ENCODE measurements around the gene ALS2.
"Not testable (repeated sequence)": the region's sequence is repeated elsewhere in the genome, so short reads cannot be mapped to it uniquely, and the experiment has no call there.

Gene ALS2

DNA sequence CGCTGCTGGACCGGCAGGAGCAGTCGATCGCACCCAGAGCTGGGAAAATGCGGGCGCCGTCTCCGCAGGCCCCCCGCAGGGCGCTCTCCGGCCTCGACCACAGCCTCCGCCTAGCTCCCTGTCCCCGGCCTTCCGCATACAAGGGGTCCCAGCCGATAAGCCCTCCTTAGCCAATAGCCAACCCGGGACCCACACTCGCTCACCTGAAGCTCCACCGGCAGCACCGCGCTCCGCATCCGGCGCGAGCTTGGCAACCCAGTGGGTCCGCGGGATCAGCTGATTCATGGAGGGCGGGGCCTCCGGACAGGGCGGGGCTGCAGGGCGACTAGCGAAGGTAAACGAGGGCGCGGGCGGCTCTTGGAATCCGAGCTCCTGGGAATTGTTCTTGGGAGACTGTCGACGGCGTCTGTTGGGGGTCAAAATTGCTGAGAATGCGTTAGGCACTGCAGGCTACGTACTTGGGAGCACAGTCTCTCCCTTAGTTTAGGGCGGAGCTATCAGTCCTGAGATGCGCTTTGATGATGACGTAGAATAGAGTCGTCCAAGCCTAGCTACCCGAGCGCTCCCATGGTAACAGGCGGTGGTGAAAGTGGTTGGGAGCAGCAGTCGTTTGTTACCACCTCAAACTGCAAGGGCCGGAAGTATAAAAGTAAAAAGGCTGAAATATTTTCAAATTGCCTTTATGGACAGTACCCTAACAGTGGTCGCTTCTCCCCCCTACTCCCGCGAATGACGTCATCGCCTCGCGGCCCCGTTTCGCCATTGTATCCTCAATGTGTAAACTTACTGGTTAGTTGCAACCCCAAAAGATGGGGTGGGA, at the start of gene ALS2:
ALS2 (minus strand) TSS at position 260 of the 820 bp plus-strand sequence. CDS start 12,048 bp downstream, outside the sequence.
- DNase-seq, result peak; percentile 95

DNA sequence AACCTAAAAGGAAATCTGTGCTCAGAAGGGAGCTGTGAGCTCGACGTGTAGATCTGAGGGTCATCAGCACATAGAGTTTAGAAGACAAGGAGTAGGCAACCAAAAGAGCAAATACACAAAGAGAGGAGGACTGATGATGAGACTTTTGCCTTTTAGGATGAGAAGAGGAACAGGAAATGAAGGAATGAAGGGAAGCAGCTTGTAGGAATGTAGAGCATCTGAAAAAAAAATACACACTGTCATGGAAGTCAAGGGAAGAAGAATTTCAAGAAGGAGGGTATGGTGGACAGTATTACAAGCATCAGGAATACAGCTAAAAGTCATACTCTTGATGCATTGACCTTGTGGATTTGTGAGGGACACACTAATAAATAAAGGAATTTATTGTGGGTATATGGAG, 47.5 kb upstream of the ALS2 start:
- DNase-seq, result no peak

DNA sequence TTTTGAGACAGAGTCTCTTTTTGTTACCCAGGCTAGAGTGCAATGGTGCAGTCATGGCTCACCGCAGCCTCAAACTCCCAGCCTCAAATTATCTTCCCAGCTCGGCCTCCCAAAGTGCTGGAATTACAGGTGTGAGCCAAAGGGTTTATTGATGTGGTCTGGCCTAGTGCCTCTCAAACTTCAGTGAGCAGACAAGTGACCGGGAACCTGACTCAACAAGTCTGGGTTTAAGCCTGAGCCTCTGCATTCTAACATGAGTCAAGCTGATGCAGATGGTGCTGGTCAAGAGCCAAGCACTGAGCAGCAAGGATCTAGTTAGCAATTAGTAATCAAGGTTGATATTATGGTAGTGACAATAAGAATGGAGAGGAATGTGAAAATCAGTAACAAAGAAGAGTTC, 46.9 kb upstream of the ALS2 start:
- DNase-seq, result no peak

DNA sequence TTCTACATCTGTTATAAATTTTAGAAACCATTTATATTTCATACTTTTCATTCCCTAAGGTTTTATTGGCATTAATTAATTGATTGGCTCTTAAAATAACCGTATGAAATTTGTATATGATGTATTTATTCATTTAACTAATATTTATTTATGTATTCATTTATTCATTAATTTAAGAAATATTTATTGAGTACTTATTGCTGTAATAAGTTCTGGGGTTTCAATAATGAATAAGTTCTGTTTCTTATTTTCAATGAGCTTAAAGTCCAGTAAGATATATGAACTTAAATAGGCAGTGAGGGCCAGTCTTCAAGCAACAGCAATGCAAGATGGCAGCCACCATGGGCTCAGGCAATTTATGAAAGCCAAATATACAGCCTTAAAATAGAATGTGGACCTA, 43.5 kb upstream of the ALS2 start:
- no peak for DNase-seq

DNA sequence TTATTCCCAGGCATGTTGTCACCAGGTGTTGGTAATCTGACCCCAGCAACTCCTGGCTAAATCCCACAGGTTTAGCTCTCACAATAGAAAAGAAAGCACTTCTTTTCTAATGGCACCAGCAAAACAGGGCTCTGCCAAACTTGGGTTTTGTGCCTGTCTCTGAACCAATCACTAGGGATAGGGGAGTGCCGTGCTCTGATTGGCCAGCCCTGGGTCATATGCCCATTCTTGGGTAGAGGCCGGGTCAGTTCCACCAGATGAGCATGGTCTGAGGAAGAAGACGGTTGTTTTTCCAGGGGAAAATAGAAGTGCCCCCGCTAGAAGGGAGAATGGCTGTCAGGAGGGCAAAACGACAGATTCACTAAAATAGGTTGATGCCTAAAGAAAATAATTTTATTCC, 40.3 kb upstream of the ALS2 start:
- DNase-seq, result no peak

DNA sequence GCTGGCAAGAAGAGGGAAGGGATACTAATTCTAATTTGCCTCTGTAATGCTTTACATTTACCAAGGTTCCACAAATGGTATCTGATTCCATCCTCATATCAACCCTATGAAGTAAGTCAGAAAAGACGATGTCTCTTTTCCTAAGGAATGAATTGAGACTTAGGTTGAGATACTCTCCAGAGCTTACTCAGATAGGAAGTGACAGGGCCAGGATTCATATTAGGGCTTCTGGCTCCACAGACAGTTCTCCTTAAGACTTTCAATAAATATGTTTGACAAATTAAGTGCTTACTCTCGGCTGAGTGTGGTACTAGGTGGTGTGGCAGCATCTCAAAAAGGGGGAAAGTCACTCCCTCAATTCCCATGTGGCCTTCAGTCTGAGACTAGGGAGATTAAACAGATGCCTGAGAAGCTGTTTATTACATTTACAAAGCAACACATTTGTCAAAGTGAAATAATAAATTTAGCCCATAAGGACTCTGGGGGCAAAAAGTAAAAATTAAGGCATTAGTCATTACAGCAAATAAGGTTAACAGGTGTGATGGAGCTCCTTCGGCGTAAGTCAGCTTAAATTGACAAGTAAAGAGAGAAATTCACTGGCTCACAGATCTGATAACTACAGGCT, 39.8 kb upstream of the ALS2 start:
- DNase-seq, result no peak

DNA sequence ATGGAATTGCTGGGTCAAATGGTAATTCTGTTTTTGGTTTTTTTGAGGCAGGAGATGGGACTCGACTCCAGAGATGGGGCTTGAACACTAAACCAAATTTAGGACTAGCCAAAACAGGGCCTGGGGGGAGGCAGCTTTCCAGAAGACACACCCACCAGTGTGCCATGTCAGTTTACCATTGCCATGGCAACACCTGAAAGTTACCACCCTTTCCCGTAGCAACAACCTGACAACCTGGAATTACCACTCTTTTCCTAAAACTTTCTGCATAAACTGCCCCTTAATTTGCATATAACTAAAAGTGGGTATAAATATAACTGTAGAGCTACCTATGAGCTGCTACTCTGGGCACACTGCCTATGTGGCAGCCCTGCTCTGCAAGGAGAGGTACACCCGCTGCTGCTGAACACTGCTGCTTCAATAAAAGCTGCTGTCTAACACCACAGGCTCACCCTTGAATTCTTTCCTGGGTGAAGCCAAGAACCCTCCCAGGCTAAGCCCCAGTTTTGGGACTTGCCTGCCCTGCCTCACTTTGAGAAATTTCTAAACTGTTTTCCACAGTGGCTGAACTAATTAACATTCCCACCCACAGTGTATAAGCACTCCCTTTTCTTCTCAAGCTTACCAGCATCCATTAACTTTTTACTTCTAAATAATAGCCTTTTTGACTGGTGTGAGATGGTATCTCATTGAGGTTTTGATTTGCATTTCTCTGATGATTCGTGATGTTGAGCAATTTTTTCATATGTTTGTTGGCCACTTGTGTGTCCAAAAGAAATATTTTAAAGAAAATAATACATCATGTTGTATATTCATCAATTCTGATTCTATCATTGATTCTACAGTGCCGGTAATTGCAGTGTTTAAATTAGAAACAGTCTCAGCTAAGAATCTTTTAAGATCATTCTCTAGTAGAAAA, 36.2 kb upstream of the ALS2 start:
- no peak for DNase-seq

DNA sequence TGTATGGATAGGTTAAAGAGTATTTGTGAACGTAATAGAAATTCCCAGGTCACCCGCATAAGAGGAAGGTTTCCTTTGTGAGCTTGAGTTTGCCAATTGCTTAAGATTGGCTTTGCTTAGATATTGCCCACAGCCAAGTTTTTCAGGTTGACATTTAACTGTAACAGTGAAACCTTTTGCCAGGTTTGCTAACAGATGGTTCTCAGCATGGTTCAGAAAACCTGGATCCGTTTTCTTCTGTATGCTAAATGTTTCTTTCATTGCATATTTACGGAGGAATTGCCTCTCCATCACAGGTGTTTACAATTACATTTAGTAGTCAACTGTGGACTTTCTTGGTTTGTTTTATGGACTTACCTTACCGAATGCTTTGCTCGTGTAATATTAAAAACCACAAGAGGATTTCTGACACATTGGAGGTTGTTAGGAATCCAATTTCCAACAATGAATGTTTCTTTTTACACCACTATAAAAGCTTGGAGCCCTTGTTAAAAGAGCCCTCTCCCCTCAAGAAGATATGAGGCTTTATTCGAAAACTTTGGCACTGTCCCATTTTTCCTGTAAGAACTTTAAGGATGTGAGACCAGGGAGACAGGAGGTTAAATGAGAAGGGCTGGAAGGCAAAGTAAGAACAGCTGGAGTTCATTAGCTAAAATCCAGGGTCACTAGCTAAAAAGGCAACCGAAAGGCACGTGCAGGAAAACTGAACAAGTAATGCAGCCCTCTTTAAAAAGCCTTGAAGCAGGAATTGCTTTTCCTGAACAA, 33.4 kb upstream of the ALS2 start:
- no peak for DNase-seq

DNA sequence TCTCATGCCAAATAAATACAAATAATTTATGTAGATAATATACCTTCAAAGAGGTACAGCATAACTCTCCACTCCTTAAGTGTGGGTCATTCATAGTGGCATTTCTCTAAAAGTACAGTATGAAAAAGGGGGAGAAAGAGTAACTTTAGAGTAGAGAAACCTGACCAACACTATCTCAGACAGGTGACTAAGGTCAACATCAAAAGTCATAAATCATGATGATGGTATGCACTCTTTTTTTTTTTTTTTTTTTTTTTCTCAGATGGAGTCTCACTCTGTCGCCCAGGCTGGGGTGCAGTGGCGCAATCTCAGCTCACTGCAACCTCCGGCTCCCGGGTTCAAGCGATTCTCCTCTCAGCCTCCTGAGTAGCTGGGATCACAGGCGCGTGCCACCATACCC, 29.9 kb upstream of the ALS2 start:
- not testable (repeated sequence) for DNase-seq

DNA sequence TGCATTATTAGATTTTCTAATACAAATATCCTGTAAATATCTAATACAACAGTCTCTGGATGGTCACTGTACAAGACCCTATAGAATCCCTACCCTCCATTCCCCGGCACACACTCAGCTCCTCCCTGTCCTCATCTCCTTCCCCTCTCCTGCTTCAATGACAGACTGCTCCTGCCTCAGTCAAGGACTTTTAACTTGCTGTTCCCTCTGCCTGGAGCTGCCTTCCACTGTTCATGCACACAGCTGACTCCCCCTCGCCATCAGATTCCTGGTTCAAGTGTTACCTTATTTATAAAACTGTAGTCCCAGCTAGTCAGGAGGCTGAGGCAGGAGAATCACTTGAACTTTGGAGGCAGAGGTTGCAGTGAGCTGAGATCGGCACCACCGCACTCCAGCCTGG, 28.9 kb upstream of the ALS2 start:
- DNase-seq, result no peak

DNA sequence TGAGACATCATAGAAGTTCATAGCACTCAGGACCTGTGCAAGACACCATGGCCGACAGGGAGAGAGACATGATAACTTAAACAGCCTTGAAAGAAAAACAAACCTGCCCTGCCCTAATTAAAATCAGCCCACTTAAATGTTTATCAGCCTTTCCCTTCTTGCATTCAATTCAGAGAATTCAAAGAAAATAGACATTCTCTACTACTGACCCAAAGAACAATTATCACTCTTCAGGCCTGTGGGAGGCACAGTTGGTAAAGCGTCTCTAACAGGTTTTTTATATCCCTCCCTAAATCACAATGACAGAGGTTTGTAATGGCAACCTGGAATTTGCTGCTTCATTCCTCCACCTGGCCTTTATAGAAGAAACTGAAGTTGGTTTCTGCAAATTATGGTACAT, 27.3 kb upstream of the ALS2 start:
- DNase-seq, result no peak

DNA sequence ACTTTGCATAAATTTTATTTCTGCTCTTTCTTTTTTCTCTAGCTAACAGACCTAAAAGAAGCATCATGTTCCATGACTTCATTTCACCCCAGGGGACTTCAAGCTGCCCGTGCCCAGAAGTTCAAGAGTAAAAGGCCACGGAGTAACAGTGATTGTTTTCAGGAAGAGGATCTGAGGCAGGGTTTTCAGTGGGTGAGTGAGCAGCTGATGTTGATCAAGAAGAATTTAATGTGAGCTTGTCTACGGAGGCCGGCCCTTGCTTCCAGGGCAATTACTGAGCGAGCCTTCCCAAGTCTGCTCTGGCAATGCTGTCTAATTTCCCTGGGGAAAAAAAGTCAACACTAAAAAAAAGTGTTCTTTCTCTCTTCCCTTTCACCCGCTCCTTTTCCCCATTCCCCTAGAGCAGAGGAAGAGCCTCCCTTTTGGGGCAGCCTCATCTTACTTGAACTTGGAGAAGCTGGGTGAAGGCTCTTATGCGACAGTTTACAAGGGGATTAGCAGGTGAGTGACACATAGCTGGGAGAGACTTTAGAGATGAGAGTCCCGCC, 26.8 kb upstream of the ALS2 start:
- DNase-seq, result no peak

DNA sequence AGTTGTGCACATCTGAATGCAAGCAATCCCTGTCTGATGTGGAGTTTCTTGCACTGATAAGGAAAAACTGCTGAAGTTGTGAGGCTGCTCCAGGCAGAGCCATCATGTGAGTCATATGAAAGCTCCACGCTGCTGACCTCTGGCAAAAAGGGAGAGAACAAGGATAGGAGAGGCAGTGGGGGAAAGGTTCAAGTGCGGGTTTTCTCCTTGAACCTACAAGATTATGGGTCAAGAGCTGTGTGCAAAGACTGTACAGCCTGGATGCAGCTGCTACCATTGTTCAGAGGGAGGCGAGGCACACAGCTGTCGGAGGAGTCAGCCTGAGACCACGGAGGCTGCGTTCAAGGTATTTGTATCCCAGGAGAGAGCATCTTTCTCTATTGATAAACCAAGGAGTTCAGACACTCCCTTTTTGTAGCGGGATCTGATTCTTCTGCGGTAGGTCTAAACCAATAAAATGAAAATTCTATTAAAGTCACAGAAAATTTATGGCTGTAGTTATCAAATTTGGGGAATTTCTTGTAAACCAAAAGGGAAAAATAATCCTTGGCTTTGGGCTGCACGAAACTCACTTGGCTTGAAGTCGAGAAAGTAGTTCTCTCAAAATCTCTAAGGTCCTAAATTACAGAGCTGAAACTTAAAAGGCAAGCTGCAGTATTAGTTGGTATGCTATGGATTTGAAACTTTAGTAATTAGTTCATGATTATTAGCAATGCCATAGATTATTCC, 25.9 kb upstream of the ALS2 start, which contains the start of gene CDK15:
CDK15 (plus strand) TSS at position 96 of the 729 bp plus-strand sequence; CDS start at position 224, 128 bp downstream.
- DNase-seq, result no peak

DNA sequence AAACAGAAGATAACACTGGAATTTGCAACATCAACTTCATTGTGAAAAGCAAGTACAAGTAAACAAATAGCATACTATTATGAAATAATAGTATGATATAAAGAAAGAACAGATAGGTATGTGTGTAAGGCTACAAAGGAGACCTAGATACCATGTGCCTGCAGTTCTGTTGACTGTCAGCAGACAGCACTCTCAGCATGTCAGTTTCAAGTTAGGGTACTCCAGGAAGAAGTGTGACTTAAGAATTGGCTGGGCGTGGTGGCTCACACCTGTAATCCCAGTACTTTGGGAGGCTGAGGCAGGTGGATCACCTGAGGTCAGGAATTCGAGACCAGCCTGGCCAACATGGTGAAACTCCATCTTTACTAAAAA, 18.2 kb upstream of the ALS2 start:
- not testable (repeated sequence) for DNase-seq

DNA sequence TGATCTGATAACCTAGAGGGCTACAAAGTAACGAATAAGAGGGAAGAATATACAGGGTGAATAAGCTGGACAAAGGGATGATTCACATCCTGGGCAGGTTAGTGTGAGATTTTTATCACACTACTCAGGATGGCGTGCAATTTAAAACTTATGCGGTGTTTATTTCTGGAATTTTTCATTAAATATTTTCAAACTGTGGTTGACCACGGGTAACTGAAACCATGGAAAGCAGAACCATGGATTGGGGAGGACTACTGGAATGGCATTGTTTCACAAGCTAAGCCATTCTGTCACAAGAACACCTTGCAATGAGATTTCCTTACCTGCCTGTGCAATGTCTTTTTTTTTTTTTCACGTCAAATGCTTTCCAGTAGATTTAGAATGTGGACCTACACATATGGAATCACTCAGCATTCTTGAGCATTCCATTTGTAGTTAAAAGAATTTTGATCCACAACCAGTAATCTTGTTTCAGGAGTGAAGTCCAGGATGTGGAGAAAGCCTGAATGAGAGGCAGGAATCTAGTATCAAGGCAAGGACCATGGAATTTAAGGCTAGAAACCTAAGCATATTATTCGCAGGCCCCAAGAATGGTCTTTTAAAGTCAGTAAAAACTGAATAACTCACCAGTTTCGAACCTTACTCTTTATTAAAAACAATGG, 17.6 kb upstream of the ALS2 start:
- DNase-seq, result no peak

DNA sequence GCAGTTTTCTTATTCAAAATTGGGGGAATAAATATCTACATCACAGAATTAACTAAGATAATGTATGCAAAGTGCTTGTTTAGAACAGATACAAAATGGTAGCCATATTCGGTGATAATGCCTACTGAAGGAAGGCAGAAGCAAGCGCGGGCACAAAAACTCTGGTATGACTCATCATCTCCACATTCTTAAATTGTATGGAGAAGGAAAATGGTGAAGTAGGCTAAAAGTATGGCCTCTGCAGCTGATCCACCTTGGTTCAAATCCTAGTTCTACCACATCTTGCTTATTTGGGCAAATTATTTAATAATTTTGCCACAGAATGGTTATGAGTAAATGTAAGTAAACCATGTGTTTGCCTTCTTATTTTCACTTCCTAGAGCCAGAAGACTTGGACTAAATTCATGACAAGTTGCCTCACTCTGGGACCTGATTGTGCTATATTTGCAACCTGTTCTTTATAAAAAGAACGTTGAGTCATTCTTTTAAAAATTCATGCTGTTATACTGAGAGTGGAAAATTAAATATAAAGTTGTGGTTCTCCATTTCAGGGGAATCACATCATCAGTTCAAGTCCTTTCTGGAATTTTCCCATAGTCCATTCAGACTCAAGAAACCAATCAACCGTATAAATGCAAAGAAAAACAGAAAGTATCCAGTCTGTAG, 16.6 kb upstream of the ALS2 start:
- DNase-seq, result no peak

DNA sequence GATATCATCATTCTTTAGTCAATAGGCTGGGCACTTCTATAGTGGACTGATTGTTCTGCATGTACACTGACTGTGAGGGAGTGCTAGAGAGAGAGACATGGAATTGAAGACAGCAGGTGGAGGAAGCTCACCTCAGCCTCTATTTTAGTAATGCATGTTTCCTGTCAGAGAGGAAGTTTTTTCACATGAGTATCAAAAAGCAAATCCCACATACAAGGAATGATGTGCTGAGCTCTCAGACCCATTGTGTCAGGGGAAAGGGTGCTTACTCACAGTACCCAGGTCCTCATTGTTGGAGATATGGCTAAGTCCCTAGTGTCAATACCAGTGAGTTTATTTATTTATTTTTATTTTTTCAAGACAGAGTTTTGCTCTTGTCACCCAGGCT, 15.7 kb upstream of the ALS2 start:
- DNase-seq, result no peak

DNA sequence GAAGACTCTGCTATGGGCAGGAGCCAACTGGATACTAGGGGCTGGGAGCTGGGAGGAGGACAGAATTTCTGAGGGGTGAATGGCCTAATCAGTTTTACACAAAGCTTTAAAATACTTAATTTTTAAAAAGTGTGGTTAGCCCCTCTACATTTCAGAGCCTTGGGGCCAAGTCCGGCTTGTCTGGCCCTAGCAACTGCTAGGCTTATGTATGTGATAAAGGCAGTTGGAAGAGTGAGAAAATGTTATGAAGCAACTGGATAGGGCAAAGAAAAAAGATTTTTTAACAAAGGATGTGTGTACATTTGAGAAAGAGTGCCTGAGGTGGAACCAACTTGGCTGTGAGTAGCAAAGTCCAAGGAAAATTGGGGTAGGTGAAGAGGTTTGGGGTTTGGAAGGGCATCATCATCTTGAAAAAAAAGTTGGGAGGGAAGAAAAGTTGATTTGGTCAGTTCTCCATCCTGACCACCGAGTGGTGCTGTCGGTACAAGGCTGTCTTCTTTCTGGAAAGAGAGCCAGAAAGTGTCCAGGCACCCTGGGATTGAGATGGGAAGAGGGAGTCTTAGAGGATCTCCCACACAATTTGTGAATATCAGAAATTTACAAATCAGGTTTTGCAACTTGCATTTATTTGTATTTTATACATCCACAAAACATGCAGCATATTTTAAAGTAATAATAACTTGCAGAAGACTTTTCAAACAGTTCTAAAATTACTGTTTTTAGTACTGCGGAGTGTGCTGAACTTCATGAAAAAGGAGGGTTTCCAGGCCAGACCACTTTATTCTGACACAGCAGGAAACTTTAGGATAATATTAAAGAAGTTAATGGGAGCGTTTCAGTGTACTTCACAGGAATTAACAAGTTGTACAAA, 15.1 kb upstream of the ALS2 start:
- no peak for DNase-seq

DNA sequence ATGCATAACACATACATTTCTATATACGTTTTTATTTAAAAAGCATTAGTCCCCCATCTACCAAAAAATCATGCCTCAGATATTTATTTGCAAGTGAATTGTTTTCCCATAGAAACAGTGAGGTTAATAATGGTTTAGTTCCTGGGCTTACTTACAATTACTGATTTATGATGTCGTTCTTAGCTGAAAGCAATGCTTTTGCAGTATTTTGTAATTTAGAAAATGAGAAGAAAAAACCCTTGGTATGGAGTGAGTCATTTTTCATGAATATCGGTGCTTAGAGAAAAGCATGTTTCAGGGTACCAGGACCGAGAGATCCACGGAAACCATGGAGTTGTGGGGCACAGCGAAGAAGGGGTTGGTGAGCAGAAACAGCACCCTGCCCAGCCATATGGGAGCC, 13.6 kb upstream of the ALS2 start:
- no peak for DNase-seq

DNA sequence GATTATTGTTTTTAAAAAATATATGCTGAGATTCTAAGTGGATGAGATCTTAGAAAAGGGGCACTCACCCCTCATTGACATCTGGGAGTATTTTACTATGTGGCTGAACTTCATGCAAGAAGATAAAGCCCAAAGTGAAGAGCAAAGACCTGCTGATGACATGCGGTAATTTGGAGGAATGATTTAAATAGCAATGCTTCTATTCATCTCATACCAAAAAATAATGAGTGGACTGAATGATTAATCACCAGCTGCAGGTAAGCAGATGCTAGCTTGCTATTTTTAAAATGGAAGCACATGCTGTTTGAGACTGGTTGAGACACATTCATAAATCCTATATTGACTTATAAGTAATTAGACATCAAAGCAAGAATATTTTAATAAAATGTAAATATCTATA, 12.9 kb upstream of the ALS2 start:
- no peak for DNase-seq

Data from NCI-H1048 (cell line).